ENCODE results near the gene IL18BP. TPM values are rescaled to one million over a fixed set of nuclear protein-coding genes. Genes with fewer than 3 reads are reported as not detected.
A peak's percentile ranks its signal among the peaks of the same experiment; 100 is the strongest.

IL18BP gene
- total RNA-seq, 2 experiments from 2014 or later = 4.2 to 12.4 TPM

GRCh38 chr11:72014761-72015320 is 16.1 kb downstream of the IL18BP start:
- Histone ChIP-seq H2AFZ (ENCODE audit: low read length) (no peak overlapping the region), H3K36me3 (ENCODE audit: insufficient read depth, low read length) (peaks cover 95% of the 10 kb centered on the region), H3K4me1 (ENCODE audit: insufficient read depth, low read length, poor library complexity, severe bottlenecking) (no peaks in the 10 kb centered on the region), H3K9me2 (ENCODE audit: insufficient read depth, low read length) (no peaks in the 10 kb centered on the region), H4K20me1 (ENCODE audit: insufficient read depth, low read length) (no peaks in the 10 kb centered on the region), H3K4me2 (ENCODE audit: low read length) (no peak overlapping the region), H3K79me2 (ENCODE audit: insufficient read depth, low read depth, low read length) (no peaks in the 10 kb centered on the region), H3K4me3 (ENCODE audit: low read depth, low read length, poor library complexity, severe bottlenecking) (no peak overlapping the region), H3K9me3 (ENCODE audit: low read length) (no peaks in the 10 kb centered on the region), H3K27ac (ENCODE audit: low read depth, low read length, poor library complexity, severe bottlenecking) (no peak overlapping the region)
- ChIA-PET POLR2A (no interaction called here), CTCF (ENCODE audit: unreplicated experiment) (interaction anchor here (1.0 kb wide), 1 partner anchor 9 kb away, joined by 3 read pairs; no protein-coding TSS in a partner anchor)
- TF ChIP-seq CTCF (conservative IDR thresholded peaks at IDR 0.05; ENCODE audit: low read length) (no peak), EZH2phosphoT487 (IDR thresholded peaks at IDR 0.05; ENCODE audit: borderline replicate concordance, low read depth, low read length) (no peak)
- TSS peak; percentile 71 for BruUV-seq (replicated peaks)
- intact Hi-C loops (cut with micrococcal nuclease; ENCODE audit: unreplicated experiment) = no loop called here
- DNase-seq (ENCODE audit: low spot score) = no peak

GRCh38 chr11:72015511-72016061 is 16.9 kb downstream of the IL18BP start:
- Histone ChIP-seq H3K27ac (ENCODE audit: low read depth, low read length, poor library complexity, severe bottlenecking) (no peak overlapping the region), H3K9me3 (ENCODE audit: low read length) (no peaks in the 10 kb centered on the region), H3K36me3 (ENCODE audit: insufficient read depth, low read length) (peaks cover 93% of the 10 kb centered on the region), H4K20me1 (ENCODE audit: insufficient read depth, low read length) (no peaks in the 10 kb centered on the region), H2AFZ (ENCODE audit: low read length) (no peak overlapping the region), H3K9me2 (ENCODE audit: insufficient read depth, low read length) (no peaks in the 10 kb centered on the region), H3K4me3 (ENCODE audit: low read depth, low read length, poor library complexity, severe bottlenecking) (no peak overlapping the region), H3K4me1 (ENCODE audit: insufficient read depth, low read length, poor library complexity, severe bottlenecking) (no peaks in the 10 kb centered on the region), H3K79me2 (ENCODE audit: insufficient read depth, low read depth, low read length) (no peaks in the 10 kb centered on the region), H3K4me2 (ENCODE audit: low read length) (no peak overlapping the region)
- no TSS peak for BruUV-seq (replicated peaks)
- peak; percentile 66 for TF ChIP-seq CTCF (conservative IDR thresholded peaks at IDR 0.05; ENCODE audit: low read length)
- TF ChIP-seq EZH2phosphoT487 (IDR thresholded peaks at IDR 0.05; ENCODE audit: borderline replicate concordance, low read depth, low read length) = no peak
- intact Hi-C loops (cut with micrococcal nuclease; ENCODE audit: unreplicated experiment) = no loop called here
- DNase-seq (ENCODE audit: low spot score) = peak; percentile 32
- POLR2A ChIA-PET = interaction anchor here (0.8 kb wide), 1 partner anchor 128 kb away, joined by 3 read pairs; no protein-coding TSS in a partner anchor
- CTCF ChIA-PET (ENCODE audit: unreplicated experiment) = interaction anchor here (0.8 to 1.0 kb wide), 2 partner anchors 8 to 38 kb away, joined by 3 read pairs; no protein-coding TSS in a partner anchor

GRCh38 chr11:72018171-72018570 is 19.5 kb downstream of the IL18BP start:
- TF ChIP-seq CTCF (conservative IDR thresholded peaks at IDR 0.05; ENCODE audit: low read length) (no peak), EZH2phosphoT487 (IDR thresholded peaks at IDR 0.05; ENCODE audit: borderline replicate concordance, low read depth, low read length) (no peak)
- H3K9me2 ChIP-seq (ENCODE audit: insufficient read depth, low read length) = no peaks in the 10 kb centered on the region
- BruUV-seq (replicated peaks) = no TSS peak
- DNase-seq (ENCODE audit: low spot score) = no peak
- ChIA-PET CTCF (ENCODE audit: unreplicated experiment) (no interaction called here), POLR2A (interaction anchor here (0.5 to 0.9 kb wide), 2 partner anchors 10 to 711 kb away, joined by 4 to 13 read pairs; no protein-coding TSS in a partner anchor)
- no peaks in the 10 kb centered on the region for H3K79me2 ChIP-seq (ENCODE audit: insufficient read depth, low read depth, low read length)
- H3K9me3 ChIP-seq (ENCODE audit: low read length) = no peaks in the 10 kb centered on the region
- H4K20me1 ChIP-seq (ENCODE audit: insufficient read depth, low read length) = no peaks in the 10 kb centered on the region
- no peak overlapping the region for H2AFZ ChIP-seq (ENCODE audit: low read length)
- no peaks in the 10 kb centered on the region for H3K4me1 ChIP-seq (ENCODE audit: insufficient read depth, low read length, poor library complexity, severe bottlenecking)
- intact Hi-C loops (cut with micrococcal nuclease; ENCODE audit: unreplicated experiment) = no loop called here
- no peak overlapping the region for H3K4me3 ChIP-seq (ENCODE audit: low read depth, low read length, poor library complexity, severe bottlenecking)
- H3K36me3 ChIP-seq (ENCODE audit: insufficient read depth, low read length) = peaks cover 98% of the 10 kb centered on the region
- H3K4me2 ChIP-seq (ENCODE audit: low read length) = no peak overlapping the region
- no peak overlapping the region for H3K27ac ChIP-seq (ENCODE audit: low read depth, low read length, poor library complexity, severe bottlenecking)

All from OCI-LY7 (cell line).